Activated CD4-positive, CD25-positive, alpha-beta regulatory T cell treated with anti-CD3 and anti-CD28 coated beads, Interleukin-2, amount 50 U/mL, for 24 hours (primary cell): ENCODE measurements around the gene HLA-G.

Experiments
- ATAC-seq, 2 donors: fragments of 150-1000 bp; cut with Tn5 transposase; one replicate each; pipeline ENCODE4 v1.10.0; 2021; ENCODE audit warnings: mild to moderate bottlenecking in 1 of 2, moderate library complexity in 1 of 2

HLA-G gene

GRCh38 chr6:29818892-29819291 lies 8.7 kb upstream of the HLA-G start:
- ATAC-seq: no peak

- ATAC-seq: no peak
Measured at GRCh38 chr6:29824144-29824543, 3.5 kb upstream of the HLA-G start.

- no peak for ATAC-seq
Measured at GRCh38 chr6:29825848-29826247, 1.8 kb upstream of the HLA-G start.

GRCh38 chr6:29826271-29826670 lies 1.4 kb upstream of the HLA-G start:
- peak; percentile 58 to 66 for ATAC-seq

- peak; percentile 15 to 28 for ATAC-seq
Measured at GRCh38 chr6:29828471-29828797, 809 bp downstream of the HLA-G start.

- ATAC-seq: no peak
Measured at GRCh38 chr6:29829766-29830165, 2.1 kb downstream of the HLA-G start.

- no peak for ATAC-seq
Measured at GRCh38 chr6:29830409-29830808, 2.8 kb downstream of the HLA-G start.

- no peak for ATAC-seq
Measured at GRCh38 chr6:29831776-29832175, 4.2 kb downstream of the HLA-G start.

GRCh38 chr6:29834564-29835436 lies 7.2 kb downstream of the HLA-G start:
- ATAC-seq: peak in 1 of 2 donors; percentile 66

- ATAC-seq: no peak
Measured at GRCh38 chr6:29839917-29840316, 12.3 kb downstream of the HLA-G start.

GRCh38 chr6:29841030-29841429 lies 13.4 kb downstream of the HLA-G start:
- no peak for ATAC-seq

- peak; percentile 92 to 94 for ATAC-seq
Measured at GRCh38 chr6:29845405-29846006, 17.9 kb downstream of the HLA-G start.

GRCh38 chr6:29847871-29848630 lies 20.4 kb downstream of the HLA-G start:
- ATAC-seq: peak; percentile 60 to 62

- no peak for ATAC-seq
Measured at GRCh38 chr6:29850011-29850553, 22.5 kb downstream of the HLA-G start.

GRCh38 chr6:29851190-29851589 lies 23.6 kb downstream of the HLA-G start:
- no peak for ATAC-seq

GRCh38 chr6:29853245-29853644 lies 25.6 kb downstream of the HLA-G start:
- no peak for ATAC-seq

- no peak for ATAC-seq
Measured at GRCh38 chr6:29858006-29858405, 30.4 kb downstream of the HLA-G start.

GRCh38 chr6:29861521-29862255 lies 34.1 kb downstream of the HLA-G start:
- ATAC-seq: no peak

GRCh38 chr6:29864037-29864810 lies 36.6 kb downstream of the HLA-G start:
- no peak for ATAC-seq

- ATAC-seq: no peak
Measured at GRCh38 chr6:29865631-29866030, 38.0 kb downstream of the HLA-G start.

GRCh38 chr6:29870104-29870503 lies 42.5 kb downstream of the HLA-G start:
- no peak for ATAC-seq

- ATAC-seq: no peak
Measured at GRCh38 chr6:29872791-29873190, 45.2 kb downstream of the HLA-G start.
